Spinal cord (tissue), 10 donors: Measurements from ENCODE around the gene DBN1. TPM values are rescaled to one million over a fixed set of nuclear protein-coding genes. Genes with fewer than 3 reads are reported as not detected.

Source experiments
- DNase-seq, 6 donors: peaks; one replicate each; pipeline versions ENCODE4 v3.0.0 to v3.0.0-alpha.2; 2013 to 2015; ENCODE audit warnings: low spot score in 6 of 6, low read depth in 4 of 6
- H3K27ac ChIP-seq: one replicate; pipeline ENCODE4 v1.5.1; 2013; ENCODE audit warnings: low read depth, low read length, control low read depth
- H3K27me3 ChIP-seq: one replicate; pipeline ENCODE4 v1.6.1; 2013; ENCODE audit warnings: low read length; ENCODE audit not compliant: control insufficient read depth, insufficient read depth
- H3K36me3 ChIP-seq: one replicate; pipeline ENCODE4 v1.6.1; 2013; ENCODE audit warnings: low read length; ENCODE audit not compliant: control insufficient read depth, insufficient read depth
- H3K4me1 ChIP-seq: one replicate; pipeline ENCODE4 v1.6.1; 2013; ENCODE audit warnings: low read length; ENCODE audit not compliant: control insufficient read depth, insufficient read depth
- H3K4me3 ChIP-seq: one replicate; pipeline ENCODE4 v1.5.1; 2013; ENCODE audit warnings: low read depth, low read length, control low read depth
- H3K9me3 ChIP-seq: one replicate; pipeline ENCODE4 v1.6.1; 2013; ENCODE audit warnings: low read length; ENCODE audit not compliant: control insufficient read depth, insufficient read depth
- WGBS: methylation state at CpG from one replicate; pipeline ENCODE4 v1.1.5; 2013; ENCODE audit warnings: missing lambda C conversion rate; ENCODE audit not compliant: insufficient coverage; 5-methylcytosine and 5-hydroxymethylcytosine counted together
- polyA plus RNA-seq, 2 donors: library from polyadenylated mRNA; unstranded; fragments of 120-200 nt; gene quantifications; one replicate each; pipeline ENCODE4 v1.2.1, GENCODE V29; 2013; ENCODE audit not compliant: insufficient read length in 2 of 2
- total RNA-seq, 2 donors: library from RNA; depleted of rRNA in 1 of 2; stranded (reverse); fragments of 120-200 nt in 1 of 2; fragments of >200 nt in 1 of 2; gene quantifications; one replicate each; pipeline versions ENCODE4 v1.2.3 to v1.2.4, GENCODE V29; 2013 to 2014
- donor health status: healthy.

Gene DBN1
- total and polyA plus RNA-seq, 4 donors: 49.6 to 273 (median 173) TPM

GRCh38 chr5:177452688-177453638 is 20.5 kb downstream of the DBN1 start:
- WGBS: 40% methylated on average over 14 of the region's 17 CpGs
- H3K4me1 ChIP-seq: peaks cover 89% of the 10 kb centered on the region
- no peaks in the 10 kb centered on the region for H3K27me3 ChIP-seq
- no peak overlapping the region for H3K4me3 ChIP-seq
- H3K27ac ChIP-seq: peak overlapping the region; percentile 43
- H3K9me3 ChIP-seq: no peaks in the 10 kb centered on the region
- DNase-seq: peak in 2 of 6 donors; percentile 75 to 86
- H3K36me3 ChIP-seq: peaks cover 42% of the 10 kb centered on the region

DNA sequence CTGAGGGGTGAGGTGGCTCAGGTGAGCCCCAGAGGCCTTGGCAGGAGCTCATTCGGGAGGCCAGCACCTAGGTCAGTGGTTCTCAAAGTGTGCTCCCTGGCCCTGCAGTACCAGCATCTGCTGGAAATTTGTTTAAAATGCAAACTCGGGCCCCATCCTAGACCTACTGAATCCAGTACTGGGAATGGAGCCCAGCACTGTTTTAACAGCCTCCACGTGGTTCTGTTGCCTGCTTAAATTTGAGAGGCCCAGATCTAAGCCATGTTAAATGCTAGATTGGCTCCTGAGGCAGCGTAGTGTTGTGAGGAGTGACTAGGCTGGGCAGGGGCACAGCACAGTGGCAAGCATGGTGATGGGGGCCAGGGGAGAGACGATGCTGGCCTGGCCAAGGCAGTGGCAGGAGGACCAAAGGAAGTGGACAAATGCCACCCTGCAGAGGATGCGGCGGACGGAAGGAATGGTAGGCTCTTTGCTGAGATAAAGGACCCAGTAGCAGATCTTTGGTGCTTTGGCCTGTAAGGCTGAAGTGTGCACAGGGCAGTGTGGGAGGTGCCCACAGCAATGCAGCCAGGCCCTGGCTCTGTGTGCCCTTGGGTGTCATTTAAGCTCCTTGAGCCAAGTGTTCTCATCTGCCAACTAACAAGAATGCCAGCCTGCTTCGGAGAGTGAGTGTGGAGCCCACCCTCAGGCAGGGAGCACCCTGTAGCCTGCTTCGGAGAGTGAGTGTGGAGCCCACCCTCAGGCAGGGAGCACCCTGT is 22.6 kb downstream of the DBN1 start:
- Histone ChIP-seq H3K27ac (no peak overlapping the region), H3K4me3 (no peak overlapping the region), H3K4me1 (peaks cover 83% of the 10 kb centered on the region), H3K36me3 (peaks cover 26% of the 10 kb centered on the region), H3K27me3 (no peaks in the 10 kb centered on the region), H3K9me3 (no peaks in the 10 kb centered on the region)
- DNase-seq: peak in 1 of 6 donors; percentile 57
- WGBS: 64% methylated on average over 8 of the region's 10 CpGs

GRCh38 chr5:177449140-177450061 is 24.0 kb downstream of the DBN1 start:
- Histone ChIP-seq H3K4me3 (no peak overlapping the region), H3K27me3 (no peaks in the 10 kb centered on the region), H3K4me1 (peaks cover 79% of the 10 kb centered on the region), H3K9me3 (no peaks in the 10 kb centered on the region), H3K36me3 (peaks cover 26% of the 10 kb centered on the region), H3K27ac (no peak overlapping the region)
- 87% methylated on average over 15 of the region's 18 CpGs for WGBS
- no peak for DNase-seq

DNA sequence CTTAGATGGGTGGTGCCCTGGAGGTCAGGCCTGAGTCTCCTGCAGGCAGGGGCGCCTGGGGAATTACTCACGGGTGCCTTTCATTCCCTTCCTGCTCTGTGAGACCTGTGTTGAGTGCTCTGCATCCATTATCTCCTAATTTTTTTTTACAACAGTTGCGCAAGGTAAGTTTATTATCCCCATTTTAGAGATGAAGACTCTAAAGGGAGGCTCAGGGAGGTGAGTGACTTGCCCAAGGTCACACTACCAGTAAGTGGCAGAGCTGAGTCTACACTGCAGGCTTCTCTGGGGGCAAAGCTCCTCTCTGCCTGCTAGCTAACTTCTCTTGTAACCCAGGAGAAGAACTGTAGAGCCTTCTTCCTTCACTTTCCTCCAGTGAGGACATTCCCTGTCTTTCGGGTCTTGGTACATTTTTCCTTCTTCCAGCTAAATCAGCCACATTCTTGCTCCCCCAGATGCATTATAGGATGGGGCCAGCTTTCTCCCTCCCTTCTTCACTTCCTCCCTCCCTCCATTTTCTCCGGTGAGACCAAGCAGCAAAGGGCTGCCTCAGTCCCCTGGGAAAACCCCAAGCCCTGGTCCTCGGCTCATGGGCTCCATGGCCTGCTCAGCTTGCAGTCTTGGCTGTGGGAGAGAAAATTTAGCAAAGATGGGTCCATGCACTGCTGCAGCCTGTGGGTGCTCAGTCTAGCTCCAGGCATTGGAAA is 25.0 kb downstream of the DBN1 start:
- WGBS: 59% methylated on average over 2 of the region's 6 CpGs
- H3K4me1 ChIP-seq: peaks cover 69% of the 10 kb centered on the region
- peak overlapping the region; percentile 28 for H3K4me3 ChIP-seq
- no peak for DNase-seq
- H3K27me3 ChIP-seq: no peaks in the 10 kb centered on the region
- H3K36me3 ChIP-seq: peaks cover 28% of the 10 kb centered on the region
- H3K27ac ChIP-seq: peak overlapping the region; percentile 57
- H3K9me3 ChIP-seq: no peaks in the 10 kb centered on the region

DNA sequence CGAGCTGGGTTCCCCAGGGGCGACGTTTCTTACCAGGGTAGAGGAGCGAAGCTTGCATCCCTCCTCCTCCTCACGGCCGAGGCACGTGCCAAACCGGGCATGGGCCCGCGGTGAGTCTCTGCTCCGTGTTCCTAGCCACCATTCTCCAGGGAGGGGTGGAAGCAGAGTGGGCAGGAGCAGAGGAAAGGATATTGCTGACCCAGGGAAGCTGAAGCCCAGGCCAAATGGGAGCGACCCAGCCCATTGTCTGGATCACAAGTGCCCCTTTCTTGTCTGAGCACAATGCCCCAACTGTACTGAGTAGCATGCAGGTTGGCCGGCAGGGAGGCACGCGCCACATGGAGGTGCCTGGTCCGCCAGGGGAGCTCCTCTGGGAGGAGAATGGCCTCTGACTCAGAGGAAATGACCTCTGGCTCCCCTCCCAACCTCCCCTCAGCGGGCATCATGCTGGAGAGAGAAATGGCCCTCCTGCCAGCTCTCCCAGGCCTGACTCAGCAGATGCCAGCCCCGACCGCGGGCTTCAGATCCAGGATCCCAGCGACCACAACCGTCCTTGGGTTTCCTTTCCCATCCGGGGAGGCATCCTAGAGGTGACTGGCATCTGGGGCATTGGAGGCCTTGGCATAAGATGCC is 25.7 kb downstream of the DBN1 start:
- Histone ChIP-seq H3K27me3 (no peaks in the 10 kb centered on the region), H3K9me3 (no peaks in the 10 kb centered on the region), H3K4me1 (peaks cover 63% of the 10 kb centered on the region), H3K4me3 (peak overlapping the region; percentile 28), H3K27ac (peak overlapping the region; percentile 57), H3K36me3 (peaks cover 34% of the 10 kb centered on the region)
- DNase-seq: peak in 2 of 6 donors; percentile 75 to 78
- WGBS: 5% methylated on average over 19 of the region's 23 CpGs

DNA sequence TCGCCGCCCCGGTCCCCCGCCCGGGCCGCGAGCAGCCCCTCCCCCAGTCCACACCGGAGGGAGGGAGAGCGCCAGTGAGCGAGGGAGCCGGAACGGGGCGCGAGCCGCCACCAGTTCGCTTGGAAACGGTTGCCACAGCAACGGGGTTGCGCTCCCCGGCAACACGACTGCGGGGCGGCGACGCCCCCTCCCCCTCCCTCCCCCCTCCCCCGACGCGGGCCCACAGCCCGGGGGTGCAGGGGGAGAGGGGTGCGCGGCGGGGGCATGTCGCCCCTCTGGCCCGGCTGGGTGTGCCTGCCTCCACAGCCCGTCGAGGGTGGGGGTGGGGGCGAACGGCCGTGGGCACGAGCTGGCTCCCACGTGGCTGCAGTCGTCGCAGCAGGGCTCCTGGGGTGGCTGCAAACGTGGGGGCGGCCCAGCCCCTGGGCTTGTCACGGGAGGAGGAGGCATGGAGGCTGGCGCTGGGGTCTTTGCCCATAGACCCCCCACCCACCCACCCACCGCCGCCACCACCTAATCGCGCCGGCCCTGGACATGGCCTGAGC is 26.3 kb downstream of the DBN1 start:
- peak overlapping the region; percentile 57 for H3K27ac ChIP-seq

GRCh38 chr5:177446200-177447065 is 27.0 kb downstream of the DBN1 start, which contains the start of gene PRR7:
TSS of gene PRR7 (plus strand) at chr5:177446814. CDS start at chr5:177455068, 8,254 bp downstream.
- WGBS: under 1% methylated on average over 89 of the region's 89 CpGs
- Histone ChIP-seq H3K36me3 (peaks cover 43% of the 10 kb centered on the region), H3K4me3 (peak within 1 kb of the TSS; percentile 56), H3K9me3 (no peaks in the 10 kb centered on the region), H3K4me1 (peaks cover 52% of the 10 kb centered on the region), H3K27ac (peak within 1 kb of the TSS; percentile 73), H3K27me3 (no peaks in the 10 kb centered on the region)
- peak in 2 of 6 donors; percentile 92 to 94 for DNase-seq

More for the DNA sequence above, 26.3 kb downstream of the DBN1 start:
- H3K9me3 ChIP-seq: no peaks in the 10 kb centered on the region
- peaks cover 57% of the 10 kb centered on the region for H3K4me1 ChIP-seq
- DNase-seq: peak in 3 of 6 donors; percentile 75 to 95 (median 93)
- WGBS: 0% methylated on average over 20 of the region's 52 CpGs
- peaks cover 36% of the 10 kb centered on the region for H3K36me3 ChIP-seq
- peak overlapping the region; percentile 28 for H3K4me3 ChIP-seq
- no peaks in the 10 kb centered on the region for H3K27me3 ChIP-seq

- no peaks in the 10 kb centered on the region for H3K27me3 ChIP-seq
- H3K27ac ChIP-seq: no peak overlapping the region
- 0% methylated on average over 3 of the region's 8 CpGs for WGBS
- peaks cover 49% of the 10 kb centered on the region for H3K4me1 ChIP-seq
- H3K36me3 ChIP-seq: peaks cover 46% of the 10 kb centered on the region
- DNase-seq: no peak
- peak overlapping the region; percentile 56 for H3K4me3 ChIP-seq
- no peaks in the 10 kb centered on the region for H3K9me3 ChIP-seq
These were observed 27.6 kb downstream of the DBN1 start for GRCh38 chr5:177445917-177446199.
